ENCODE data around the gene ADGRL1. TPM values are rescaled to one million over a fixed set of nuclear protein-coding genes. Genes with fewer than 3 reads are reported as not detected.

ADGRL1 gene
- total and polyA plus RNA-seq, 10 of the 15 experiments (the other 5 are each of a cell fraction or from before 2014, with no cell fraction given), result 0.05 to 4.8 (median 0.71) TPM

- no peak overlapping the region for H3K27ac ChIP-seq (ENCODE audit: control insufficient read depth, insufficient read depth)
- BruUV-seq (replicated peaks), result no TSS peak
- H4K20me1 ChIP-seq (ENCODE audit: control insufficient read depth, insufficient read depth), result no peaks in the 10 kb centered on the region
- intact Hi-C loops (cut with micrococcal nuclease; ENCODE audit: unreplicated experiment) (no loop called here), in situ Hi-C loops (cut with MboI) (no loop called here)
- WGBS (ENCODE audit: insufficient coverage, insufficient replicate concordance, low lambda C conversion rate, missing lambda C conversion rate), result 21% methylated on average over 21 of the region's 21 CpGs
- ChIA-PET SMC1A (ENCODE audit: uncharacterized antibody, unreplicated experiment) (no interaction called here), POLR2A (no interaction called here), CTCF (no interaction called here), RAD21 (ENCODE audit: unreplicated experiment) (no interaction called here)
- FAIRE-seq (no peak), ATAC-seq (no peak), DNase-seq (ENCODE audit: low read depth, low spot score) (no peak)
- no peaks in the 10 kb centered on the region for H3K36me3 ChIP-seq (ENCODE audit: control insufficient read depth in 2 of 2, insufficient read depth in 2 of 2, low read length in 1 of 2)
- H3K4me1 ChIP-seq (ENCODE audit: control insufficient read depth, insufficient read depth, low read length), result peaks cover 6% of the 10 kb centered on the region; the same call in 1 of the 2 replicates
- peak overlapping the region; percentile 54 for H2AFZ ChIP-seq (ENCODE audit: control insufficient read depth, low read depth, low read length)
- no peaks in the 10 kb centered on the region for H3K9me3 ChIP-seq (replicated peaks; ENCODE audit: control insufficient read depth, insufficient read depth, low read length)
- no peak overlapping the region for H3K4me3 ChIP-seq
- H3K79me2 ChIP-seq (ENCODE audit: control insufficient read depth, insufficient read depth, low read length), result no peaks in the 10 kb centered on the region
- peak overlapping the region; percentile 38; the same call in 1 of the 2 replicates for H3K9ac ChIP-seq (ENCODE audit: control insufficient read depth, insufficient read depth, low read length)
- H3K4me2 ChIP-seq (ENCODE audit: control insufficient read depth, insufficient read depth), result peak overlapping the region; percentile 59
- H3K27me3 ChIP-seq (replicated peaks in 1 of 2; ENCODE audit: control insufficient read depth in 2 of 2, insufficient read depth in 2 of 2, low read length in 1 of 2), result no peaks in the 10 kb centered on the region
- TF ChIP-seq SIN3A (IDR thresholded peaks at IDR 0.05; ENCODE audit: low read depth, low read length) (no peak), EP300 (IDR thresholded peaks at IDR 0.05; ENCODE audit: borderline replicate concordance in 1 of 2, control insufficient read depth in 1 of 2, low read depth in 2 of 2, low read length in 2 of 2) (no peak), SMARCA5 (IDR thresholded peaks at IDR 0.05) (no peak), NKRF (conservative IDR thresholded peaks at IDR 0.05) (no peak), SMC3 (IDR thresholded peaks at IDR 0.05; ENCODE audit: borderline replicate concordance, low read length) (no peak), KAT2A (conservative IDR thresholded peaks at IDR 0.05; ENCODE audit: control insufficient read depth, low read depth, low read length) (no peak), E2F8 (IDR thresholded peaks at IDR 0.05; ENCODE audit: low read depth, partially characterized antibody) (no peak), ZZZ3 (IDR thresholded peaks at IDR 0.05; ENCODE audit: control insufficient read depth, insufficient read length, low read depth) (no peak), YBX1 (IDR thresholded peaks at IDR 0.05) (no peak), CBX5 (IDR thresholded peaks at IDR 0.05; ENCODE audit: low read depth) (no peak), MTA2 (IDR thresholded peaks at IDR 0.05; ENCODE audit: low read depth) (no peak), RAD51 (IDR thresholded peaks at IDR 0.05) (no peak), HDAC6 (IDR thresholded peaks at IDR 0.05; ENCODE audit: unreplicated experiment) (no peak), ZNF217 (IDR thresholded peaks at IDR 0.05) (no peak)
- TF ChIP-seq, protein P1, sequence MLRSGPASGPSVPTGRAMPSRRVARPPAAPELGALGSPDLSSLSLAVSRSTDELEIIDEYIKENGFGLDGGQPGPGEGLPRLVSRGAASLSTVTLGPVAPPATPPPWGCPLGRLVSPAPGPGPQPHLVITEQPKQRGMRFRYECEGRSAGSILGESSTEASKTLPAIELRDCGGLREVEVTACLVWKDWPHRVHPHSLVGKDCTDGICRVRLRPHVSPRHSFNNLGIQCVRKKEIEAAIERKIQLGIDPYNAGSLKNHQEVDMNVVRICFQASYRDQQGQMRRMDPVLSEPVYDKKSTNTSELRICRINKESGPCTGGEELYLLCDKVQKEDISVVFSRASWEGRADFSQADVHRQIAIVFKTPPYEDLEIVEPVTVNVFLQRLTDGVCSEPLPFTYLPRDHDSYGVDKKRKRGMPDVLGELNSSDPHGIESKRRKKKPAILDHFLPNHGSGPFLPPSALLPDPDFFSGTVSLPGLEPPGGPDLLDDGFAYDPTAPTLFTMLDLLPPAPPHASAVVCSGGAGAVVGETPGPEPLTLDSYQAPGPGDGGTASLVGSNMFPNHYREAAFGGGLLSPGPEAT (IDR thresholded peaks at IDR 0.05; ENCODE audit: low read depth), result no peak
- TF ChIP-seq, protein P2, sequence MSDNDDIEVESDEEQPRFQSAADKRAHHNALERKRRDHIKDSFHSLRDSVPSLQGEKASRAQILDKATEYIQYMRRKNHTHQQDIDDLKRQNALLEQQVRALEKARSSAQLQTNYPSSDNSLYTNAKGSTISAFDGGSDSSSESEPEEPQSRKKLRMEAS (IDR thresholded peaks at IDR 0.05; ENCODE audit: low read depth, low read length), result no peak
Measured at GRCh38 chr19:14149509-14149994, 56.4 kb downstream of the ADGRL1 start.

Measured in GM12878 (cell line).